ENCODE data around the gene CDS2. TPM values are rescaled to one million over a fixed set of nuclear protein-coding genes. Genes with fewer than 3 reads are reported as not detected.
A peak's percentile ranks its signal among the peaks of the same experiment; 100 is the strongest.

The CDS2 gene
- total and polyA plus RNA-seq, 2 of the 13 experiments (the other 11 are each of a cell fraction or from before 2014, with no cell fraction given): 81.3 to 153 TPM

- TF ChIP-seq, protein P1, sequence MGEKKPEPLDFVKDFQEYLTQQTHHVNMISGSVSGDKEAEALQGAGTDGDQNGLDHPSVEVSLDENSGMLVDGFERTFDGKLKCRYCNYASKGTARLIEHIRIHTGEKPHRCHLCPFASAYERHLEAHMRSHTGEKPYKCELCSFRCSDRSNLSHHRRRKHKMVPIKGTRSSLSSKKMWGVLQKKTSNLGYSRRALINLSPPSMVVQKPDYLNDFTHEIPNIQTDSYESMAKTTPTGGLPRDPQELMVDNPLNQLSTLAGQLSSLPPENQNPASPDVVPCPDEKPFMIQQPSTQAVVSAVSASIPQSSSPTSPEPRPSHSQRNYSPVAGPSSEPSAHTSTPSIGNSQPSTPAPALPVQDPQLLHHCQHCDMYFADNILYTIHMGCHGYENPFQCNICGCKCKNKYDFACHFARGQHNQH (CRISPR knock-in tag; IDR thresholded peaks at IDR 0.05): peak; percentile 92; the same call in 1 of the 2 replicates
- TF ChIP-seq ZBTB21 (CRISPR knock-in tag; IDR thresholded peaks at IDR 0.05) (peak; percentile 76), SATB2 (CRISPR knock-in tag; IDR thresholded peaks at IDR 0.05) (peak; percentile 90), PRPF4 (IDR thresholded peaks at IDR 0.05; ENCODE audit: low read depth, low read length, poor library complexity, severe bottlenecking) (no peak), ZKSCAN1 (IDR thresholded peaks at IDR 0.05; ENCODE audit: low read length) (no peak), NFYB (CRISPR knock-in tag; IDR thresholded peaks at IDR 0.05) (peak; percentile 94), MAFK (conservative IDR thresholded peaks at IDR 0.05 in 1 of 2, IDR thresholded peaks at IDR 0.05 in 1 of 2; ENCODE audit: low read length in 2 of 2) (no peak), MZF1 (CRISPR knock-in tag; IDR thresholded peaks at IDR 0.05; ENCODE audit: borderline replicate concordance) (peak; percentile 22), PITX1 (CRISPR knock-in tag; IDR thresholded peaks at IDR 0.05) (peak; percentile 16), MBD4 (IDR thresholded peaks at IDR 0.05; ENCODE audit: borderline replicate concordance, low read length) (no peak), ZNF180 (CRISPR knock-in tag; IDR thresholded peaks at IDR 0.05; ENCODE audit: borderline replicate concordance, low read depth) (peak; percentile 71), AKNA (CRISPR knock-in tag; IDR thresholded peaks at IDR 0.05; ENCODE audit: borderline replicate concordance) (no peak; the same call in 1 of the 2 replicates), HNRNPLL (IDR thresholded peaks at IDR 0.05; ENCODE audit: low read depth, low read length, poor library complexity, severe bottlenecking) (peak; percentile 97), ZNF839 (CRISPR knock-in tag; IDR thresholded peaks at IDR 0.05; ENCODE audit: borderline replicate concordance) (peak; percentile 99), ZNF790 (CRISPR knock-in tag; IDR thresholded peaks at IDR 0.05; ENCODE audit: borderline replicate concordance) (peak; percentile 100), KDM3A (CRISPR knock-in tag; IDR thresholded peaks at IDR 0.05; ENCODE audit: low read depth) (peak; percentile 70; the same call in 1 of the 2 replicates)
- TF ChIP-seq, protein P2, sequence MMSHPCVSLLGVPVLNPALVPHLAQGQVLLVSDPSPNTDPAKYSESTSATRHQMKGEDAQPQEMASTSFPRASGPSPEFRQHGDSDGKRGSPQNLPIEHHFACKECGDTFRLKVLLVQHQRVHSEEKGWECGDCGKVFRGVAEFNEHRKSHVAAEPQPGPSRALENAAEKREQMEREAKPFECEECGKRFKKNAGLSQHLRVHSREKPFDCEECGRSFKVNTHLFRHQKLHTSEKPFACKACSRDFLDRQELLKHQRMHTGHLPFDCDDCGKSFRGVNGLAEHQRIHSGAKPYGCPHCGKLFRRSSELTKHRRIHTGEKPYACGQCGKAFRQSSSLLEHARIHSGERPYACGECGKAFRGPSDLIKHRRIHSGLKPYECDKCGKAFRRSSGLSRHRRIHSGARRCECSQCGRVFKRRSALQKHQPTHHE (CRISPR knock-in tag; IDR thresholded peaks at IDR 0.05; ENCODE audit: borderline replicate concordance): peak; percentile 100
- TF ChIP-seq, protein P3, sequence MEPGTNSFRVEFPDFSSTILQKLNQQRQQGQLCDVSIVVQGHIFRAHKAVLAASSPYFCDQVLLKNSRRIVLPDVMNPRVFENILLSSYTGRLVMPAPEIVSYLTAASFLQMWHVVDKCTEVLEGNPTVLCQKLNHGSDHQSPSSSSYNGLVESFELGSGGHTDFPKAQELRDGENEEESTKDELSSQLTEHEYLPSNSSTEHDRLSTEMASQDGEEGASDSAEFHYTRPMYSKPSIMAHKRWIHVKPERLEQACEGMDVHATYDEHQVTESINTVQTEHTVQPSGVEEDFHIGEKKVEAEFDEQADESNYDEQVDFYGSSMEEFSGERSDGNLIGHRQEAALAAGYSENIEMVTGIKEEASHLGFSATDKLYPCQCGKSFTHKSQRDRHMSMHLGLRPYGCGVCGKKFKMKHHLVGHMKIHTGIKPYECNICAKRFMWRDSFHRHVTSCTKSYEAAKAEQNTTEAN (CRISPR knock-in tag; conservative IDR thresholded peaks at IDR 0.05): peak; percentile 77; the same call in 1 of the 2 replicates
- TF ChIP-seq, protein P4, sequence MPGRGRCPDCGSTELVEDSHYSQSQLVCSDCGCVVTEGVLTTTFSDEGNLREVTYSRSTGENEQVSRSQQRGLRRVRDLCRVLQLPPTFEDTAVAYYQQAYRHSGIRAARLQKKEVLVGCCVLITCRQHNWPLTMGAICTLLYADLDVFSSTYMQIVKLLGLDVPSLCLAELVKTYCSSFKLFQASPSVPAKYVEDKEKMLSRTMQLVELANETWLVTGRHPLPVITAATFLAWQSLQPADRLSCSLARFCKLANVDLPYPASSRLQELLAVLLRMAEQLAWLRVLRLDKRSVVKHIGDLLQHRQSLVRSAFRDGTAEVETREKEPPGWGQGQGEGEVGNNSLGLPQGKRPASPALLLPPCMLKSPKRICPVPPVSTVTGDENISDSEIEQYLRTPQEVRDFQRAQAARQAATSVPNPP (CRISPR knock-in tag; IDR thresholded peaks at IDR 0.05): peak; percentile 100; the same call in 1 of the 2 replicates
Observed at GRCh38 chr20:5119435-5120184, 7.2 kb upstream of the CDS2 start, which contains the start of gene PCNA (continued).

Data from HepG2 (cell line).